ENCODE data around the gene SUDS3.

SUDS3 gene

DNA sequence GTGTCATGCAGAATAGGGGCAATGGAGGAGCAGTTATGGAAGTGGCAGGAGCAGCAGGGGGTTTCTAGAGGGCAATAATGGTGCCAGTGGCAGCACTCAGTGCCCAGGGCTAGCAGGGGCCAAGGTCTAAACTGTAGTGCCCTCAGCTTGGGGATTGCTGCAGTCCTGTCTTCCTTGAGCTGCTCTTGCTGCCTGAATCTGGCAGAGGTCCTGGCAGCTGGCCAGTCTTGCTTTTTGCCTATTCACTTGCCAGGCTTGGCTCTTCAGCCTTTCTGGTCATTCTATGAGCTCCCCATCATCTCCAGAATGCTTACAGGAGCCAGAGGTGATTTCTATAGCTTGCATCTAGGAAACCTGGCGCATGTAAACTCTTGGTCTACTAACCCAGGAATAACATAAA is 72.0 kb downstream of the SUDS3 start:
- Histone ChIP-seq H3K36me3 (no peaks in the 10 kb centered on the region), H3K27me3 (peaks cover 6% of the 10 kb centered on the region), H3K4me3 (ENCODE audit: low read depth in 1 of 2, low read length in 1 of 2) (no peak overlapping the region), H3K4me1 (ENCODE audit: control insufficient read depth in 1 of 2, insufficient read depth in 1 of 2, low read depth in 1 of 2, low read length in 1 of 2) (no peaks in the 10 kb centered on the region), H3K9me3 (no peaks in the 10 kb centered on the region), H3K27ac (no peak overlapping the region)
- TF ChIP-seq, protein P1, sequence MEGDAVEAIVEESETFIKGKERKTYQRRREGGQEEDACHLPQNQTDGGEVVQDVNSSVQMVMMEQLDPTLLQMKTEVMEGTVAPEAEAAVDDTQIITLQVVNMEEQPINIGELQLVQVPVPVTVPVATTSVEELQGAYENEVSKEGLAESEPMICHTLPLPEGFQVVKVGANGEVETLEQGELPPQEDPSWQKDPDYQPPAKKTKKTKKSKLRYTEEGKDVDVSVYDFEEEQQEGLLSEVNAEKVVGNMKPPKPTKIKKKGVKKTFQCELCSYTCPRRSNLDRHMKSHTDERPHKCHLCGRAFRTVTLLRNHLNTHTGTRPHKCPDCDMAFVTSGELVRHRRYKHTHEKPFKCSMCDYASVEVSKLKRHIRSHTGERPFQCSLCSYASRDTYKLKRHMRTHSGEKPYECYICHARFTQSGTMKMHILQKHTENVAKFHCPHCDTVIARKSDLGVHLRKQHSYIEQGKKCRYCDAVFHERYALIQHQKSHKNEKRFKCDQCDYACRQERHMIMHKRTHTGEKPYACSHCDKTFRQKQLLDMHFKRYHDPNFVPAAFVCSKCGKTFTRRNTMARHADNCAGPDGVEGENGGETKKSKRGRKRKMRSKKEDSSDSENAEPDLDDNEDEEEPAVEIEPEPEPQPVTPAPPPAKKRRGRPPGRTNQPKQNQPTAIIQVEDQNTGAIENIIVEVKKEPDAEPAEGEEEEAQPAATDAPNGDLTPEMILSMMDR (IDR thresholded peaks at IDR 0.05): no peak

DNA sequence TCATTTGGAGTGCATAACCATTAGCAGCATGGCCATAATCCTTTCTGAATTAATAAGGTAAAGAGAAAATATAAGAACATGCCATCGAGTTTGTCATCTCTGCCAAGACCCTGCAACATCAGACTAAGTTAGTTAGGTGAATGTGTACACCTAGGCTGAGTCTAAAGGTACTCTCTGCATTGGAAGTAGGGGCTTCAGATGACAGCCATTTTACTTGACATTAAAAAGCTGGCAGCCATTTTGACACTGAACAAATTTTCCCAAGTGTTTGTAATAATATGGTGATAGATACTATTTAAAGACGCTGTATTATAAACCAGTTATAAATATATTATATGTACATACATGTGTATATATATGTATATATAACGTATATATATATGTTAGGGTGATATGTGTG is 79.0 kb downstream of the SUDS3 start:
- H3K27me3 ChIP-seq: peaks cover 6% of the 10 kb centered on the region

DNA sequence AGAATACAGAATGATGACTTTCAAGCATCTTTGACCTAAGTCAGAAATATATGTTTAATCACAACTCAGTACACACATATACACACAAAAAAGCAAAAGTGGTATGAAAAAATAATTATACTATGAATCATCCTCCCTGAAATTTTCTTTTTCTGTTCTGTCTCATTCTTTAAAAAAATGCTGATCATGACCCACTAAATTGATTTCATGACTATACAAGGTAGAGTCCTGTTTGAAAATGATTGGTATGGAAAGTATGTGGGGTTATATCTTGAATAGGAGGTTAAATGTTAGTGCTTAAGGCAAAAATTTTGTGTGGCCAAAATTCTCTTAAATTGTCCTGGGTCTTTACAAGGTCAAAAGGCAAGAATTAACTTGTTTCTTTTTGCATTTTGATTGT is 80.4 kb downstream of the SUDS3 start:
- no peak overlapping the region for H3K4me3 ChIP-seq (ENCODE audit: low read depth in 1 of 2, low read length in 1 of 2)
- TF ChIP-seq, protein P1 (IDR thresholded peaks at IDR 0.05): no peak
- no peak overlapping the region for H3K27ac ChIP-seq
- H3K27me3 ChIP-seq: no peaks in the 10 kb centered on the region
- H3K36me3 ChIP-seq: no peaks in the 10 kb centered on the region
- H3K9me3 ChIP-seq: no peaks in the 10 kb centered on the region
- no peaks in the 10 kb centered on the region for H3K4me1 ChIP-seq (ENCODE audit: control insufficient read depth in 1 of 2, insufficient read depth in 1 of 2, low read depth in 1 of 2, low read length in 1 of 2)

More for the DNA sequence above, 79.0 kb downstream of the SUDS3 start:
- Histone ChIP-seq H3K4me1 (ENCODE audit: control insufficient read depth in 1 of 2, insufficient read depth in 1 of 2, low read depth in 1 of 2, low read length in 1 of 2) (no peaks in the 10 kb centered on the region), H3K4me3 (ENCODE audit: low read depth in 1 of 2, low read length in 1 of 2) (no peak overlapping the region), H3K9me3 (no peaks in the 10 kb centered on the region), H3K36me3 (no peaks in the 10 kb centered on the region), H3K27ac (no peak overlapping the region)
- TF ChIP-seq, protein P1 (IDR thresholded peaks at IDR 0.05): no peak

DNA sequence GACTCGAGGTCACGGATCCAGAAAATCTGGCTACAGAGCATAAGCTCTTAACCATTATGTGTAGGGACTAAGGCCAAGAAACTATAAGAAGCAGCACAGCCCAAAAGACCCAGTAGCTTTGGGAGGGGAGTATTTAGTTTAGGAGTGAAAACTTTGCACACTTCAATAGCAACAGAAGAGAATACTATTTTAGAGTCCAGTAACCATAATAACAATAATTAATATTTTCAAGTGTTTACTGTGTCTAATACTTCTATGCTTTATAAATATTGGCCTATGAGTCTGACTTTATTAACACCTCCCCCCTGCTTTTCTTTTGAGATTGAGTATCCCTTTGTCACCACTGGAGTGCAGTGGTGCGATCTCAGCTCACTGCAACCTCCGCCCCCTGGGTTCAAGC is 82.8 kb downstream of the SUDS3 start:
- Histone ChIP-seq H3K9me3 (no peaks in the 10 kb centered on the region), H3K36me3 (no peaks in the 10 kb centered on the region), H3K4me1 (ENCODE audit: control insufficient read depth in 1 of 2, insufficient read depth in 1 of 2, low read depth in 1 of 2, low read length in 1 of 2) (no peaks in the 10 kb centered on the region), H3K27me3 (no peaks in the 10 kb centered on the region), H3K4me3 (ENCODE audit: low read depth in 1 of 2, low read length in 1 of 2) (no peak overlapping the region), H3K27ac (no peak overlapping the region)
- TF ChIP-seq, protein P1 (IDR thresholded peaks at IDR 0.05): no peak

DNA sequence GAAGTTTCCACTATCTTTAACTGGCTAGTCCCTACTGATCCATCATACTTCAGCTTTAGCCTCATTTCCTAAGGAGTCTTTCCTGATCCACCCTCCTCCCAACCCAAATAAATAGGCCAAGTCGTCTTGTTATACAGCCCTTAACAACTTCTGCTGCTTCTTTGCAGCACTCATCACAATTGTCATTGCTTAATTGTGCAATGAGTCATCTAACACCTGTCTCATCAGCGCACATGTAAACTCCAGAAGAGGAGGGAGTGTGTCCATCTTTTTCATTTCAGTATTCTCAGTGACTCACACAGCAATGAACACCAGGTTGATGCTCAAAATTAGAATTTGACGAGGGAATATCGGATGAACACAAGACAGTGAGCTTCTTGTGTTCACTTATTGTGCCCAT is 87.3 kb downstream of the SUDS3 start:
- Histone ChIP-seq H3K4me3 (ENCODE audit: low read depth in 1 of 2, low read length in 1 of 2) (no peak overlapping the region), H3K4me1 (ENCODE audit: control insufficient read depth in 1 of 2, insufficient read depth in 1 of 2, low read depth in 1 of 2, low read length in 1 of 2) (no peaks in the 10 kb centered on the region), H3K27me3 (no peaks in the 10 kb centered on the region), H3K27ac (no peak overlapping the region), H3K36me3 (no peaks in the 10 kb centered on the region), H3K9me3 (no peaks in the 10 kb centered on the region)
- TF ChIP-seq, protein P1 (IDR thresholded peaks at IDR 0.05): no peak

DNA sequence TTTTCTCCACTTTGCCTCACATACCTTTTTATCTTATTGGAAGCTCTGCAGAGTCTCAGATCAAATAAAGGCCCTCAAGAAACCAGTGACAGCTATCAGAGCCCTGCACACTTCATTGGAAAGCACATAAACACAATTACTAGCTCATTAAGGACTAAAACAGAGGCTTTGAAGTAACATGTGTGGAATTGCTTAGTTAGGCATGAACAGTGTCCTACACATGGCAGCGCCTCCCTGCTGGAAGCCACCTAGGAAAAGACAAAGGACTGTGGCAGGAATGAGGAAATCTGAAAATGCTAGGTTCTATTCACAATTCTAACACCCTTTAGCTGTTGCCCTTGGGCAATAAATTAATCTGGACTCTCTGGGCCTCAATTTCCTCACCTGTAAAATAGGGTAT is 89.4 kb downstream of the SUDS3 start:
- no peak overlapping the region for H3K27ac ChIP-seq
- H3K27me3 ChIP-seq: no peaks in the 10 kb centered on the region
- no peaks in the 10 kb centered on the region for H3K9me3 ChIP-seq
- TF ChIP-seq, protein P1 (IDR thresholded peaks at IDR 0.05): no peak
- H3K4me3 ChIP-seq (ENCODE audit: low read depth in 1 of 2, low read length in 1 of 2): no peak overlapping the region
- H3K36me3 ChIP-seq: no peaks in the 10 kb centered on the region
- no peaks in the 10 kb centered on the region for H3K4me1 ChIP-seq (ENCODE audit: control insufficient read depth in 1 of 2, insufficient read depth in 1 of 2, low read depth in 1 of 2, low read length in 1 of 2)

Measured in neutrophil (primary cell).